Activated CD4-positive, alpha-beta memory T cell treated with anti-CD3 and anti-CD28 coated beads, Interleukin-2, amount 10 ng/mL, durations not matched to agents 7 days and 5 days (primary cell): ENCODE data around the gene APOC4. TPM values are rescaled to one million over a fixed set of nuclear protein-coding genes. Genes with fewer than 3 reads are reported as not detected.
"Not testable (repeated sequence)": the region's sequence is repeated elsewhere in the genome, so short reads cannot be mapped to it uniquely, and the experiment has no call there.

ENCODE experiments used
- CTCF ChIA-PET: fragments of 350-600 bp; sonication (Branson Sonifier 250); formaldehyde crosslinking; loops from one replicate; lab custom pipeline; 2021; ENCODE audit warnings: antibody characterized with exemption, inconsistent platforms; lab: Charles Lee
- POLR2A ChIA-PET: fragments of 350-600 bp; sonication (Branson Sonifier 250); formaldehyde crosslinking; loops from one replicate; lab custom pipeline; 2021; ENCODE audit warnings: antibody characterized with exemption; lab: Charles Lee
- DNase-seq: peaks from one replicate; pipeline ENCODE4 v3.0.0-alpha.2; 2020
- H3K27ac Mint-ChIP-seq: one replicate; pipeline ENCODE4 v1.8.0; 2021; ENCODE audit warnings: mild to moderate bottlenecking, mixed read lengths
- H3K27me3 Mint-ChIP-seq: one replicate; pipeline ENCODE4 v1.8.0; 2021; ENCODE audit warnings: mixed read lengths
- H3K36me3 Mint-ChIP-seq: one replicate; pipeline ENCODE4 v1.8.0; 2021; ENCODE audit warnings: low read depth, mixed read lengths
- H3K4me1 Mint-ChIP-seq: one replicate; pipeline ENCODE4 v1.8.0; 2021; ENCODE audit warnings: mixed read lengths
- H3K4me3 Mint-ChIP-seq: one replicate; pipeline ENCODE4 v1.8.0; 2021; ENCODE audit warnings: mild to moderate bottlenecking, mixed read lengths
- H3K9me3 Mint-ChIP-seq: one replicate; pipeline ENCODE4 v1.8.0; 2021; ENCODE audit warnings: mixed read lengths
- total RNA-seq, 2 experiments: library from RNA; stranded (reverse); gene quantifications; one replicate each; pipeline ENCODE4 v1.2.3, GENCODE V29; 2021

The APOC4 gene
- total RNA-seq, 2 experiments from 2014 or later = not detected

DNA sequence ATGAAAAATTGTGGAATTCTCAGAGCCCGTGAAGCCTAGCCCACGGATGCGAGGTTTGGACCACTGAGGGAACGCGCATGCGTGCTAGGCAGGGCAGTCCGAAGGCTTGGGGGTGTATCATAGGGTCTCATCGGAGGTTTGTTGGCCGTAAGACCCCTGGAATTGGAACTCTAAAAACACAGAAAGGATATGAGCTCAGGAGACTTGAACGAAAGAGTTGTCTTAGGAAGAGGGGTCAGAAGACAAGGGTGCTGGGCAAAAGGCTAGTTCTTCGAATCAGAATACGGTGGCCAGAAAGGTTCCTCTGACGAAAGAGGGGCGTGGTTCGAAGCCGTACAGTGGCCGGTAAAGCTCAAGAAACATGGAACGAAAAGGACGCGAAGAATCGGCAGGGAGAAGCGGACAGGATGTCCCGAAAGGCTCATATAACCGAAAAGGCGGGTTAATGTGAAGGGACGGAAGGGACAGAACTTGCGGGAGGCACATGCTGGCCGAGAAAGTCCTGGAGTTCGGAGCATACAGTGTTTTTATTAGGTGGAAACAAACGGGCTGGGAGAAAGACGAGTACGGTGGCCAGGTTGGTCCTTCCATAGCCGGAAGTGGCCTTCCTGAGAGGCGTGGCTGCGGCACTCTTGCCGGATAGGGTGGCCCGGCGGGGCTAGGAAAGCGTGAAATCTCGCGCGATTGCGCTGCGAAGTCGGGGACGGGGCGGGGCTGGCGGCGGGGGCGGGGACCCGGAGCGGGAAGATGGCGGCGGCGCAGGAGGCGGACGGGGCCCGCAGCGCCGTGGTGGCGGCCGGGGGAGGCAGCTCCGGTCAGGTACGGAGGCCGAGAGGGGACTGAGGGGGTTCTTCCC is 12.8 kb downstream of the APOC4 start, which contains the start of gene CLPTM1:
CLPTM1 (plus strand) TSS at position 732 of the 856 bp plus-strand sequence; CDS start at position 748, 16 bp downstream.
- H3K36me3 Mint-ChIP-seq = peaks cover 5% of the 10 kb centered on the region
- ChIA-PET POLR2A (interaction anchor here (0.8 to 2.5 kb wide), 14 partner anchors 12 to 223 kb away, joined by 3 to 21 read pairs (median 3); partner anchors contain the start of genes GEMIN7, PPP1R37, RELB and TOMM40), CTCF (interaction anchor here (0.5 to 1.8 kb wide), 8 partner anchors 66 to 269 kb away, joined by 3 to 5 read pairs (median 4); partner anchors contain the start of genes BLOC1S3, CLASRP, NECTIN2 and TRAPPC6A)
- peak; percentile 96 for DNase-seq
- no peaks in the 10 kb centered on the region for H3K27me3 Mint-ChIP-seq
- no peaks in the 10 kb centered on the region for H3K9me3 Mint-ChIP-seq
- peak within 1 kb of the TSS; percentile 96 for H3K4me3 Mint-ChIP-seq
- peak within 1 kb of the TSS; percentile 91 for H3K27ac Mint-ChIP-seq
- H3K4me1 Mint-ChIP-seq = peaks cover 42% of the 10 kb centered on the region

DNA sequence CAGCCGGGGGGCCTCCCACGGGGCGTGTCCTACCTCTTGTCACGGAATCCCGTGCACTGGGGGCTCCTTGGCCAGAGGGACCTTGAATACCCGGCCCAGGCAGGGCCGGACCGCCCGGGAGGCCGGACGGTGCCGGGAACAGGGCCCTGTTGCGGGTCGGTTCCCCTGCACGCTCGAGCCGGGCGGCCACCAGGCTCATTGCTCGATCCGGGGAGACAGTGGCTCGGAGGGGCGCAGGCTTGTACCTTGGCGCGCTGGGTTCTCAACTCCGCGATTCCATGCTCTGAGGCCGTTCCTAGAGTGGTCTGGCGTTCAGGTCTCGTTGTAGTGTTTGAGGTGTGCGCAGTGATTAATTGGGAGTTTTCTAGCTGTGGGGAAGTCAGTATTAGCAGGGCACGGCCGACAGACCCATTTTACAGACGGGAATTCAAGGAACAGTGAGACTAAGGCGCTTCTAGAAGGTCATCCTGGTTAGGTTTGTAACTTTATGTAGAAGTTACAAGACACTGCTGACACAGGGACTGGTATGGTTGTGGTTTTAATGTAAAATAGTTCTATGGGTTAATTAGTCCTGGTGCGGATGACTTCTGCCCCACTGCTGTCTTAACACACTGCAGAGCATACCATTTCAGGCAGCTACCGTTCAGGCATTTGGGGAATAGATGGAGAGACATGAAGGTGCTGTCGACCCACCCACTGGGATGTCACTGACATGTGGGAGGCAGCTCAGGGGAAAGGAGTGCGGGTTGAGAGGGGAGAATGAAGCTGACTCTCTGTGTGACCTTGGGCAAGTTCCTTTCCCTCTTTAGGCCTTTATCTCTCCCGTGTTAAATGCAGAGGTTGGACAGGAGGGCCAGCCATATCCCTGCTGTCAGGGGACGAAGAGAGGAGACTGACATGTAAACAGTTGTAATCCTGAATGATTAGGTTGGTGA is 13.7 kb downstream of the APOC4 start:
- Mint-ChIP-seq H3K4me3 (peak overlapping the region; percentile 96), H3K27me3 (no peaks in the 10 kb centered on the region), H3K27ac (peak overlapping the region; percentile 78), H3K9me3 (no peaks in the 10 kb centered on the region), H3K36me3 (peaks cover 11% of the 10 kb centered on the region), H3K4me1 (peaks cover 46% of the 10 kb centered on the region)
- ChIA-PET POLR2A (interaction anchor here (0.9 to 2.5 kb wide), 9 partner anchors 11 to 416 kb away, joined by 3 to 21 read pairs (median 4); partner anchors contain the start of genes GEMIN7, PPP1R37, RELB and TOMM40), CTCF (interaction anchor here (1.0 to 1.8 kb wide), 4 partner anchors 83 to 222 kb away, joined by 3 to 5 read pairs (median 4); partner anchors contain the start of genes BLOC1S3, CLASRP, NECTIN2 and TRAPPC6A)
- no peak for DNase-seq

DNA sequence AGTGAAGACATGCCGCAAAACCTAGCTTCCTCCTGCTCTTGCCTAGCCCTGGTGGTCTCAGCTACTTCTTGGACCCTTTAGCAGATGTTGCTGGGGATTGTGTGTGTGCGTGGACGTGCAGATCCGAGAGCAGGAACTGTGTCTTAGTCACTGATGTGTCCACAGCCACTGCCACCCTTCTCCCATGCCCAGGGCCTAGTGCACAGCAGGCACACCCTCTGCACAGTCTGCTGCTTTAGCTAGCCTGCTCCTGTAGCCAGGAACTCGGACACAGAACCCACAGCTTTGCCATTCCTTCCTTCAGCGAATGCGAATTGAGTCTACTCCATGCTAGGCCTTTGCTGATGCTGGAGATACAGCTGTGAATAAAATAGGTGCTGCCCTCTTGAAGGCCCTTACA is 15.5 kb downstream of the APOC4 start:
- H3K27ac Mint-ChIP-seq = no peak overlapping the region
- H3K27me3 Mint-ChIP-seq = no peaks in the 10 kb centered on the region
- no peak for DNase-seq
- H3K4me3 Mint-ChIP-seq = no peak overlapping the region
- H3K4me1 Mint-ChIP-seq = peaks cover 44% of the 10 kb centered on the region
- ChIA-PET CTCF (interaction anchor here (1.1 kb wide), 1 partner anchor 9 kb away, joined by 3 read pairs; no protein-coding TSS in a partner anchor), POLR2A (interaction anchor here (2.1 kb wide), 1 partner anchor 102 kb away, joined by 4 read pairs; no protein-coding TSS in a partner anchor)
- H3K9me3 Mint-ChIP-seq = no peaks in the 10 kb centered on the region
- H3K36me3 Mint-ChIP-seq = peaks cover 18% of the 10 kb centered on the region

DNA sequence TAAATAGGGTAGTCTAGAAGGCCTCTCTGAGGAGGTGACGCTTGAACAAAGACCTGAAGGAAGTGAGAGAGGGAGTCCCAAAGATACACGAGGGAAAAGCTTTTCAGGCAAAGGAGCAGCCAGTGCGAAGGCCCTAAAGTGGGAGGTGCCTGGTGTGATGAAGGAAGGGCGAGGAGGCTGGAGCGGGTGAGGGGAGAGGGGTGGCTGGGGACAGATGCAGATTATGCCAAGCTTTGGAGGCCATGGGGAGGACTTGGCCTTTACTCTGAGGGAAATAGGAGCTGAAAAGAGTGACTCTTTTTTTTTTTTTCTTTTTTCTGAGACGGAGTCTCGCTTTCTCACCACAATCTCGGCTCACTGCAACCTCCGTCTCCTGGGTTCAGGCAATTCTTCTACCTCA is 16.1 kb downstream of the APOC4 start:
- H3K27me3 Mint-ChIP-seq = no peaks in the 10 kb centered on the region
- H3K36me3 Mint-ChIP-seq = peaks cover 20% of the 10 kb centered on the region
- POLR2A ChIA-PET = interaction anchor here (1.0 kb wide), 1 partner anchor 68 kb away, joined by 3 read pairs; no protein-coding TSS in a partner anchor
- no peak overlapping the region for H3K4me3 Mint-ChIP-seq
- H3K27ac Mint-ChIP-seq = no peak overlapping the region
- no peak for DNase-seq
- peaks cover 44% of the 10 kb centered on the region for H3K4me1 Mint-ChIP-seq
- H3K9me3 Mint-ChIP-seq = no peaks in the 10 kb centered on the region
- CTCF ChIA-PET = interaction anchor here (1.1 kb wide), 1 partner anchor 10 kb away, joined by 3 read pairs; no protein-coding TSS in a partner anchor

DNA sequence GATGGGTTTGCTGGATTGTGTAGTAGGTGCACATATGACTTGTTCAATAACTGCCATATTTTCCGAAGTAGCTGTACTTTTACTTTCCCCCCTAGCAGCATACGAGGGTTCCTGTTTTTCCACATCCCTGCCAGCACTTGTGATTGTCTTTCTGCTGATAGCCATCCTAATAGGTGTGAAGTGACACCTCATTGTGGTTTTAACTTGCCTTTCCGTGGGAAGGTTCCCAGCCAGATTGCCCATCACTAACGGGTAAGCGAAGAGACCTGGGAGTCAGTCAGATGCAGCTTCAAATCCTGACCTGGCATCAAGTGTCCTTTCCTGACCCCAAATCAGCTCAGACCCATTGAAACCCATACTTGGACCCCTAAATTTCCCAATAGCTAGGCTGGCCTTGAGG is 17.7 kb downstream of the APOC4 start:
- ChIA-PET POLR2A (no interaction called here), CTCF (interaction anchor here (0.7 to 1.1 kb wide), 2 partner anchors 11 to 56 kb away, joined by 3 read pairs; no protein-coding TSS in a partner anchor)
- Mint-ChIP-seq H3K4me3 (no peak overlapping the region), H3K27ac (no peak overlapping the region), H3K36me3 (peaks cover 21% of the 10 kb centered on the region), H3K9me3 (no peaks in the 10 kb centered on the region), H3K27me3 (no peaks in the 10 kb centered on the region), H3K4me1 (peaks cover 36% of the 10 kb centered on the region)
- DNase-seq = no peak

DNA sequence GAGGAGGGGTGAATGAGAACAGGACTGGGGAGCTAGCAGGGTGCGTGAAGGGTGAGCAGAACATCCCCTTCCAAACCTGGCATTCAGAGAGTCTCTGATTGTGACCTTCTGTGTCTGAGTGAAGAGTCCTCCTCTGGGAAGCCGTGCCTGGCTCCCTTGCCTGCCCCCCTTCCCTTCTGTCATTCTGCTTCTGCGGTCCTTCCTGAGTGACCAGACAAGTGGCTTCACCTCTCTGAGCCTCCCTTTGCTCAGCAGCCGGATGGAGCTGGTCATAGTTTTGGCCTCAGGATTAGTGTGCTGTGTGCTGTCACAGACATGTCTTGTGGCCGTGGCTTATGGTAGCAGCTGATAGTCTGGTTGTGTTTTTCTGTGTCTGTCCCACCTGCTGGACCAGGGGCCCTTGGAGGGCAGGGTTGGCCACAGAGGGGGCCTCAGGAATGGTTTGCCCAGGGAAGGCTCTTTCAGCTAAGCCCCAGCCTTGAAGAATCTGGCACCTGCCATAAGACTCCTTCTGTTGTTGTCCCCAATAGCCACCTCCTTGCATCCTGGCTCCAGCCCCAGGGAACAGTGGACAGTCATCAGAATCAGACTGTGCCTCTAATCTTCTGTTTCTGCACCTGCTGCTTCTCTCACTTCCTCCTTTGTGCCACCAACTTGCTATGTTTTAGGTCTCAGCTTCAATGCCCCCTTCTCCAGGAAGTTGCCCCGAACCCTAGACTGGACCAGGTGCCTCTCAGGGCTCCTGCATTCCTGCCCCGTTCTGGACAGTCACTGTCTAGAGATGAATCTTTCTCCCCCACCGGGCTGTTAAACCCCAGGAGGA is 19.1 kb downstream of the APOC4 start:
- no peak for DNase-seq
- H3K4me1 Mint-ChIP-seq = peaks cover 30% of the 10 kb centered on the region
- ChIA-PET CTCF (interaction anchor here (1.1 kb wide), 1 partner anchor 10 kb away, joined by 3 read pairs; no protein-coding TSS in a partner anchor), POLR2A (no interaction called here)
- peaks cover 22% of the 10 kb centered on the region for H3K36me3 Mint-ChIP-seq
- H3K4me3 Mint-ChIP-seq = no peak overlapping the region
- H3K27ac Mint-ChIP-seq = no peak overlapping the region
- H3K27me3 Mint-ChIP-seq = no peaks in the 10 kb centered on the region
- no peaks in the 10 kb centered on the region for H3K9me3 Mint-ChIP-seq

DNA sequence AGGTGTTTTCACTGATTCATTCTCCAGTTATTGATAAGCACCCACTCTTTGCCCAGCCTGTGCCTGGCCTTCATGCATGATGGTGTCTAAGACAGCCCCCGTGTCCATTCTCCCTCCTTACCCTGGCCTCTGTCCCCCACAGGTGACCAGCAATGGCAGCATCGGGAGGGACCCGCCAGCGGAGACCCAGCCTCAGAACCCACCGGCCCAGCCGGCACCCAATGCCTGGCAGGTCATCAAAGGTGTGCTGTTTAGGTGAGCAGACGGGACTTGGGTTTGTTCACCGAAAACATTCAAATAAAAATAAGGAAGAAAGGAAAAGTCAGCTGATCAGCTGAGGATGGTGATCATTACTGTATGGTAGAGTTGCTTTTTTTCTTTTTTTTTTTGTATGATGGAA is 19.8 kb downstream of the APOC4 start:
- ChIA-PET CTCF (interaction anchor here (0.7 kb wide), 1 partner anchor 516 kb away, joined by 3 read pairs; no protein-coding TSS in a partner anchor), POLR2A (no interaction called here)
- DNase-seq = no peak
- Mint-ChIP-seq H3K4me1 (peaks cover 23% of the 10 kb centered on the region), H3K36me3 (peaks cover 22% of the 10 kb centered on the region), H3K27me3 (no peaks in the 10 kb centered on the region), H3K4me3 (no peak overlapping the region), H3K27ac (no peak overlapping the region), H3K9me3 (no peaks in the 10 kb centered on the region)

DNA sequence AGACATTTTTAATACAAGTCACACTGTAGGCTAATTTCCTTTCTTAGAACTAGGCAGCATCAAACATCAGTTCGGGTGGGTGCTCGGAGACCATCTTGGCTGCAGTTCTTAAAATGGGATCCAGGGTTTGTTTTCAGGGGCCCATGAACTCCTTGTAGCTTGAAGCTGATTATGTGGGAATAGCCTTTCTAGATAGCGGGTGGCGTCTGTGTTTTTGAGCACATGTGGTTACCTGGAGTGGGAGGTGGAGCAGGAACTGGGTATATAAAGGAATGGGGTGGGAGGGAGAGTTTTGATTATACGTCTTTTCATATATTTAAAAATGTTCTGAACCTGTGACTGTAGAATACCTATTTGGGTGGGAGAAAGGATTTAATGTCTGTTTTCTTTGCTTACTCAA is 26.1 kb downstream of the APOC4 start:
- H3K4me3 Mint-ChIP-seq = no peak overlapping the region
- H3K27me3 Mint-ChIP-seq = no peaks in the 10 kb centered on the region
- ChIA-PET POLR2A (no interaction called here), CTCF (no interaction called here)
- peaks cover 12% of the 10 kb centered on the region for H3K36me3 Mint-ChIP-seq
- no peak for DNase-seq
- H3K9me3 Mint-ChIP-seq = no peaks in the 10 kb centered on the region
- no peak overlapping the region for H3K27ac Mint-ChIP-seq
- H3K4me1 Mint-ChIP-seq = peaks cover 2% of the 10 kb centered on the region

DNA sequence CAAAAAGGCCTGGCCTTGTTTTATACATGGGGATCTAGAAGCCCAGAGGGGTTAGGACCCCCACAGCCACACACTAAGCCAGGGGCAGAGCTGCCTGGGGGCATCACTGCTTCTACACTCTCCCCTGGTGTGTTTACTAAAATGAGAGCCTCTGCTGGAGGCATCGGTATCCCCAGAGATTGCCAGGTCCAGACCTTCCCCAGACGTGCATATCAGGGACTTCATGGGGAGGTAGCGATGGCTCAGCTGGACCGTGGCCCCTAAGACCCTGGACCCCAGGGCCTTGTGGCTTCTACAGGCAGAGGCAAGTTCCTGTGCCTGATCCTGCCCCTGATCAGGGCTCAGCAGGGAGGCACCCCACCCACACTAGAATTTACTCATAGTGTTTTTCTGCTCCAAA is 26.6 kb downstream of the APOC4 start:
- Mint-ChIP-seq H3K27ac (no peak overlapping the region), H3K36me3 (peaks cover 15% of the 10 kb centered on the region), H3K27me3 (no peaks in the 10 kb centered on the region), H3K4me3 (no peak overlapping the region), H3K9me3 (no peaks in the 10 kb centered on the region), H3K4me1 (peaks cover 2% of the 10 kb centered on the region)
- POLR2A ChIA-PET = no interaction called here
- CTCF ChIA-PET = no interaction called here
- no peak for DNase-seq

DNA sequence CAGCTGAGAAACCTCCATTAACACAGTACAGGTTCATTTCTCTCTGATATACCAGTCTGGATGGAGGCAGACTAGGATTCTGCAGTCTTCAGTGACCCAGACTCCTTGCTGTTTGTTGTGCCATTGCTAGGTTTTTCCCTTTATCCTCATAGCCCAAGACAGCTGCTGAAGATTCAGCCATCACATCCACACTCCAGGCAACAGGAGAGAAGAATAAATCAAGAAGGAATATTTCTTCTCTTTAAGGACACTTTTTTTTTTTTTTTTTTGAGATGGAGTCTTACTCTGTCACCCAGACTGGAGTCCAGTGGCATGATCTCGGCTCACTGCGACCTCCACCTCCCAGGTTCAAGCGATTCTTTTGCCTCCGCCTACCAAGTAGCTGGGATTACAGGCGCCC is 27.4 kb downstream of the APOC4 start:
- no peak overlapping the region for H3K27ac Mint-ChIP-seq
- no peaks in the 10 kb centered on the region for H3K9me3 Mint-ChIP-seq
- peaks cover 2% of the 10 kb centered on the region for H3K4me1 Mint-ChIP-seq
- ChIA-PET CTCF (no interaction called here), POLR2A (no interaction called here)
- no peak overlapping the region for H3K4me3 Mint-ChIP-seq
- no peak for DNase-seq
- H3K36me3 Mint-ChIP-seq = peaks cover 17% of the 10 kb centered on the region
- no peaks in the 10 kb centered on the region for H3K27me3 Mint-ChIP-seq

DNA sequence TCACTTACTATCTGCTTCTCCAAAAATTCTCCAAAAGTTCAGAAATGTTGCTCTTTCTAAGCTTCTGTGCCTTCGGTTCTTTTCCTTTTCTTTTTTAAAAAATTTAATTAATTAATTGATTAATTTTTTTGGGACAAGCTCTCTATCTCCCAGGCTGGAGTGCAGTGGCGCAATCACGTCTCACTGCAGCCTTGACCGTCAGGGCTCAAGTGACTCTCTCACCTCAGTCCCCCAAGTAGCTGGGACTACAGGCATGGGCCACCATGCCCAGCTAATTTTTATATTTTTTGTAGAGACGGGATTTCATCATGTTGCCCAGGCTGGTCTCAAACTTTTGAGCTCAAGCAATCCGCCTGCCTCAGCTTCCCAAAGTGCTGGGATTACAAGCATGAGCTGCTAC is 29.4 kb downstream of the APOC4 start:
- not testable (repeated sequence) for H3K4me3 Mint-ChIP-seq, H3K9me3 Mint-ChIP-seq, DNase-seq, H3K27ac Mint-ChIP-seq, H3K27me3 Mint-ChIP-seq, H3K4me1 Mint-ChIP-seq
- CTCF ChIA-PET = interaction anchor here (1.1 kb wide), 1 partner anchor 11 kb away, joined by 3 read pairs; no protein-coding TSS in a partner anchor
- POLR2A ChIA-PET = interaction anchor here (1.1 kb wide), 1 partner anchor 17 kb away, joined by 3 read pairs; no protein-coding TSS in a partner anchor
- H3K36me3 Mint-ChIP-seq = peaks cover 16% of the 10 kb centered on the region
